SK-N-SH treated with all-trans-retinoic acid at 6 μM for 48 hours (cell line): ENCODE measurements around the gene MBNL3.

Source experiments
- ATAC-seq: fragments of 200-7000 bp; cut with Tn5 transposase; 3 replicates; pipeline ENCODE4 v1.9.1; 2020; ENCODE audit warnings: mild to moderate bottlenecking, moderate library complexity
- ARNTL ChIP-seq: fragments of 450-650 bp; formaldehyde crosslinking; IDR thresholded peaks from 2 replicates; pipeline ENCODE4 v1.5.0; 2020; ENCODE audit warnings: low read depth, mild to moderate bottlenecking, moderate library complexity, borderline replicate concordance
- BACH2 ChIP-seq: fragments of 250-450 bp; sonication (Bioruptor Pico); IDR thresholded peaks from 2 replicates; pipeline ENCODE4 v1.9.0; 2021; ENCODE audit warnings: mild to moderate bottlenecking, borderline replicate concordance
- CREB5 ChIP-seq: fragments of 250-450 bp; sonication (Bioruptor Pico); IDR thresholded peaks from 2 replicates; pipeline ENCODE4 v1.5.1; 2020; ENCODE audit warnings: low read depth, mild to moderate bottlenecking, moderate library complexity
- CSRNP3 ChIP-seq: fragments of 250-450 bp; sonication (Bioruptor Pico); IDR thresholded peaks from 2 replicates; pipeline ENCODE4 v1.5.1; 2021; ENCODE audit warnings: mild to moderate bottlenecking, moderate library complexity
- ESRRG ChIP-seq: fragments of 250-450 bp; sonication (Bioruptor Pico); IDR thresholded peaks from 2 replicates; pipeline ENCODE4 v1.6.1; 2021; ENCODE audit warnings: mild to moderate bottlenecking
- GLIS3 ChIP-seq: fragments of 250-450 bp; sonication (Bioruptor Pico); IDR thresholded peaks from 2 replicates; pipeline ENCODE4 v1.5.0; 2020; ENCODE audit warnings: mild to moderate bottlenecking, moderate library complexity
- ISL1 ChIP-seq: fragments of 250-450 bp; sonication (Bioruptor Pico); IDR thresholded peaks from 2 replicates; pipeline ENCODE4 v2.1.2; 2022; ENCODE audit warnings: mild to moderate bottlenecking, moderate library complexity
- OSR1 ChIP-seq: fragments of 250-450 bp; sonication (Bioruptor Pico); IDR thresholded peaks from 2 replicates; pipeline ENCODE4 v1.8.0; 2022; ENCODE audit warnings: moderate library complexity, mild to moderate bottlenecking, inconsistent platforms
- PATZ1 ChIP-seq: fragments of 250-450 bp; sonication (Bioruptor Pico); IDR thresholded peaks from 2 replicates; pipeline ENCODE4 v1.8.0; 2020; ENCODE audit warnings: mild to moderate bottlenecking, moderate library complexity, borderline replicate concordance
- POU6F1 ChIP-seq: fragments of 250-450 bp; sonication (Bioruptor Pico); IDR thresholded peaks from 2 replicates; pipeline ENCODE4 v1.8.0; 2021; ENCODE audit warnings: low read depth, mild to moderate bottlenecking, moderate library complexity, borderline replicate concordance
- PPARA ChIP-seq: fragments of 250-450 bp; sonication (Bioruptor Pico); IDR thresholded peaks from 2 replicates; pipeline ENCODE4 v1.5.0; 2020; ENCODE audit warnings: mild to moderate bottlenecking, borderline replicate concordance
- RARB ChIP-seq: fragments of 250-450 bp; sonication (Bioruptor Pico); IDR thresholded peaks from 2 replicates; pipeline ENCODE4 v1.8.0; 2021; ENCODE audit warnings: mild to moderate bottlenecking, moderate library complexity
- SNAI2 ChIP-seq: fragments of 250-450 bp; sonication (Bioruptor Pico); IDR thresholded peaks from 2 replicates; pipeline ENCODE4 v1.5.0; 2020; ENCODE audit warnings: mild to moderate bottlenecking, moderate library complexity
- TCF4 ChIP-seq: fragments of 250-450 bp; sonication (Bioruptor Pico); IDR thresholded peaks from 2 replicates; pipeline ENCODE4 v1.8.0; 2021; ENCODE audit warnings: mild to moderate bottlenecking, moderate library complexity, borderline replicate concordance
- TOX ChIP-seq: fragments of 250-450 bp; sonication (Bioruptor Pico); IDR thresholded peaks from 2 replicates; pipeline ENCODE4 v1.8.0; 2021; ENCODE audit warnings: mild to moderate bottlenecking, moderate library complexity, borderline replicate concordance
- TSHZ2 ChIP-seq: fragments of 250-450 bp; sonication (Bioruptor Pico); IDR thresholded peaks from 2 replicates; pipeline ENCODE4 v1.5.0; 2020; ENCODE audit warnings: mild to moderate bottlenecking, moderate library complexity
- ZFP3 ChIP-seq: fragments of 250-450 bp; sonication (Bioruptor Pico); IDR thresholded peaks from 2 replicates; pipeline ENCODE4 v1.5.0; 2020; ENCODE audit warnings: mild to moderate bottlenecking, moderate library complexity
- ZFP30 ChIP-seq: fragments of 450-650 bp; formaldehyde crosslinking; IDR thresholded peaks from 2 replicates; pipeline ENCODE4 v1.5.0; 2022; ENCODE audit warnings: mild to moderate bottlenecking, moderate library complexity
- ZNF70 ChIP-seq: fragments of 450-650 bp; formaldehyde crosslinking; IDR thresholded peaks from 2 replicates; pipeline ENCODE4 v1.5.0; 2020; ENCODE audit warnings: mild to moderate bottlenecking, moderate library complexity
- ZNF8 ChIP-seq: fragments of 450-650 bp; formaldehyde crosslinking; IDR thresholded peaks from 2 replicates; pipeline ENCODE4 v1.5.0; 2020; ENCODE audit warnings: mild to moderate bottlenecking, moderate library complexity

MBNL3 gene

GRCh38 chrX:132520213-132520612, 31.4 kb upstream of the MBNL3 start (continued):
- no peak for TF ChIP-seq TCF4 (CRISPR knock-in tag)
- TF ChIP-seq ISL1 (CRISPR knock-in tag) = no peak
- TF ChIP-seq RARB = no peak
- TF ChIP-seq GLIS3 (CRISPR knock-in tag) = no peak
- TF ChIP-seq CREB5 (CRISPR knock-in tag) = no peak
- TF ChIP-seq ZFP30 (CRISPR knock-in tag) = no peak

- TF ChIP-seq TSHZ2 (CRISPR knock-in tag) (no peak), OSR1 (CRISPR knock-in tag) (no peak), BACH2 (CRISPR knock-in tag) (no peak), ESRRG (CRISPR knock-in tag) (no peak), POU6F1 (no peak), ISL1 (CRISPR knock-in tag) (no peak), ARNTL (CRISPR knock-in tag) (no peak), ZNF70 (CRISPR knock-in tag) (no peak), GLIS3 (CRISPR knock-in tag) (no peak), PPARA (CRISPR knock-in tag) (no peak), ZFP3 (no peak), TOX (no peak), CSRNP3 (CRISPR knock-in tag) (no peak), ZFP30 (CRISPR knock-in tag) (no peak), SNAI2 (CRISPR knock-in tag) (no peak), RARB (no peak), ZNF8 (CRISPR knock-in tag) (no peak)
- ATAC-seq = no peak
Measured at GRCh38 chrX:132518401-132518800, 29.6 kb upstream of the MBNL3 start.

- TF ChIP-seq ESRRG (CRISPR knock-in tag) (no peak), TSHZ2 (CRISPR knock-in tag) (no peak), ZFP3 (no peak), PATZ1 (no peak)
- no peak for ATAC-seq
Measured at GRCh38 chrX:132508834-132509233, 20.0 kb upstream of the MBNL3 start.
